SJCRH30 (cell line): ENCODE measurements around the gene GFOD1. TPM values are rescaled to one million over a fixed set of nuclear protein-coding genes. Genes with fewer than 3 reads are reported as not detected.
A peak's percentile ranks its signal among the peaks of the same experiment; 100 is the strongest.

ENCODE experiments used
- DNase-seq, 2 experiments: peaks; one replicate each; pipeline ENCODE4 v3.0.0-alpha.2; 2015 to 2020
- H3K27ac ChIP-seq: fragments of 250-450 bp; sonication (Bioruptor Pico); 2 replicates; pipeline ENCODE4 v1.5.1; 2020; ENCODE audit warnings: mild to moderate bottlenecking, moderate library complexity
- H3K27me3 ChIP-seq: fragments of 250-450 bp; sonication (Bioruptor Pico); 2 replicates; pipeline ENCODE4 v1.5.1; 2020; ENCODE audit warnings: mild to moderate bottlenecking, moderate library complexity
- H3K36me3 ChIP-seq: fragments of 250-450 bp; sonication (Bioruptor Pico); 2 replicates; pipeline ENCODE4 v1.5.1; 2020; ENCODE audit warnings: mild to moderate bottlenecking, moderate library complexity
- H3K4me1 ChIP-seq: fragments of 250-450 bp; sonication (Bioruptor Pico); 2 replicates; pipeline ENCODE4 v1.5.1; 2020; ENCODE audit warnings: mild to moderate bottlenecking, moderate library complexity
- H3K4me3 ChIP-seq: fragments of 250-450 bp; sonication (Bioruptor Pico); 2 replicates; pipeline ENCODE4 v1.5.1; 2020; ENCODE audit warnings: mild to moderate bottlenecking, moderate library complexity
- H3K9me3 ChIP-seq: fragments of 250-450 bp; sonication (Bioruptor Pico); replicated peaks from 2 replicates; pipeline ENCODE4 v1.5.1; 2020; ENCODE audit warnings: mild to moderate bottlenecking, moderate library complexity
- total RNA-seq: library from RNA; depleted of rRNA; stranded (reverse); fragments of >200 nt; shearing (Covaris generic); gene quantifications from 2 replicates; pipeline ENCODE4 v1.2.3, GENCODE V29; 2014; rRNA removed

GFOD1 gene, protein sequence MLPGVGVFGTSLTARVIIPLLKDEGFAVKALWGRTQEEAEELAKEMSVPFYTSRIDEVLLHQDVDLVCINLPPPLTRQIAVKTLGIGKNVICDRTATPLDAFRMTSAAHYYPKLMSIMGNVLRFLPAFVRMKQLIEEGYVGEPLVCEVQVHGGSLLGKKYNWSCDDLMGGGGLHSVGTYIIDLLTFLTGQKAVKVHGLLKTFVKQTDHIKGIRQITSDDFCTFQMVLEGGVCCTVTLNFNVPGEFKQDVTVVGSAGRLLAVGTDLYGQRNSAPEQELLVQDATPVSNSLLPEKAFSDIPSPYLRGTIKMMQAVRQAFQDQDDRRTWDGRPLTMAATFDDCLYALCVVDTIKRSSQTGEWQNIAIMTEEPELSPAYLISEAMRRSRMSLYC
- total RNA-seq, result 1.7 and 2.9 TPM in 2 replicates

DNA sequence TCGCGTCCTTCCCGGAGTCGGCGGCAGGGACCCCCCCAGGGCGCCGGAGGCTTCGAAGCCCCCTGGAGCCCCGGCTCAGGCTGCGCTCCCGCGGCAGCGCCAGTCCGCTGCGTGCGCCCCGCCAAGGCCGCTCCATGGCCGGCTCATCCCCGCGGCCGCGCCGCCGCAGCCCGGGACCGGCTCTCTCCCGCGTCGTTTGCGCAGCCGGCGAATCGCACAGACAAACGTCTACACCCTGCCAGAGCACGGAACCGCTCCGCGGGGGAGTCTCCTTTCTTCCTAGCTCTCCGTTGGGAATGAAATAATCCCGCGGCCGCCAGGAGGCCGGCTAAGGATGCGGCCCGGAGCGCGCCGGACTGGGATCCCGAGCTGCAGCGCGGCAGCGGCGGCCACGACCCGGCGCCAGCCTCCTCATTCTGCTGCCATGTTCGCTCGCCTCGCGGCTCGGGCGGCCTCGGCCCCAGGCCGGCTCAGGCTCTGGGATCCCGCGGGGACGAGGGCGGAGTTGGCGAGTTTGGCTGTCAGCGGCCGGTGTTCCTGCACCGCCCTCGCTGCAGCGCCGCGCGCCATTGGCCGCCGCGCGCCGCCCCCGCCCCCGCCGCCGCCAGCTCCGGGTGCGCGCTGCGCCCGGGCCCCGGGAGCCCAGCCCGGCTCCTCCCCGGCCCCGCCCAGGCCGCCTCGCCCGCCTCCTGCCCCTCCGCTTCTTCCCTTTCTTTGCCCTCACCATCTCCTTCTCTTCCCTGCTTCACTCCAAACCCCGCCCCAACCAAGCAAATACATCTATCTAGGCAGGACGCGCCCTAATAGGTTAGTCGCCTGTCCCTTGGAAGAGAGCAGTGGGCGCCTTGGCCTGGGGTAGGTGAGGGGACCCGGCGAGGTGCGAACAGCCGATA is at the start of gene GFOD1:
Gene GFOD1 (minus strand): TSS at position 479 of the 893 bp plus-strand sequence. CDS start 710 bp downstream, outside the sequence.
- H3K27ac ChIP-seq, result no peak within 1 kb of the TSS; the same call in 1 of the 2 replicates
- H3K4me1 ChIP-seq, result no peaks in the 10 kb centered on the region
- no peaks in the 10 kb centered on the region for H3K9me3 ChIP-seq
- H3K27me3 ChIP-seq, result no peaks in the 10 kb centered on the region
- H3K36me3 ChIP-seq, result no peaks in the 10 kb centered on the region
- DNase-seq, result peak; percentile 75 to 77
- peak within 1 kb of the TSS; percentile 73 for H3K4me3 ChIP-seq

DNA sequence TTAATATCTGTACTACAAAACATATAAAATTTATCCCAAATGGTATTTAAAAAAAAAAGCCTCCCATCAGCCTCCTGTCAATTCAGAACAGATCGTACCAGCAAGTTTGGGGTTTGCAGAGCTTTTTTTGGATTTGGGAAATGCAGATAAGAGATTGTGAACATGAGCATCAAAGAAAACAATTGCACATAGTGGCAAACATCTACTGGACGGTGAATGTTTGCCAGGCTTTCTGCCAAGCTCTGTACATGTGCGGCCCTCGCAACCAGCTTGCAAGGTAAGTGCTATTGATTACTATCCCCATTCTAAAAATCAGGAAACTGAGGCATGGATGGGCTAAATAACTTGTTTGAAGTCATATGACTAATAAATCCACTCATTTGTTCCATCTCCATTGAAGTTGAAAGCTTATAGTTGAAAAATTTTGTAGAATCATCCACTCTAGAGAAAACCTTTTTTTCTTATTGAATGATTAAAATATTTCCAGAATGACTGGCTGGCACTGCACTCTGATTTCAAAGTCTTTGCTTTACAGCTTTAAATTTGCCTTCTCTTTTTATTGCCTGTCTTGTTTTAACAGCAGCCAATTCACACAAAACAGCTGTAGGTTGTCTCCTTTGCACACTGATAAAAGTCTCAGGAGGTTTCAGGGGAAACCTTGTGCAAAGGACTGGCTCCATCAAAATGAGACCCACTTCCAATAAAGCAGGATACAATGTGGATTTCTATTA is 49.6 kb upstream of the GFOD1 start:
- Histone ChIP-seq H3K4me3 (no peak overlapping the region), H3K36me3 (no peaks in the 10 kb centered on the region), H3K9me3 (no peaks in the 10 kb centered on the region), H3K27me3 (no peaks in the 10 kb centered on the region), H3K27ac (no peak overlapping the region), H3K4me1 (no peaks in the 10 kb centered on the region)
- no peak for DNase-seq

DNA sequence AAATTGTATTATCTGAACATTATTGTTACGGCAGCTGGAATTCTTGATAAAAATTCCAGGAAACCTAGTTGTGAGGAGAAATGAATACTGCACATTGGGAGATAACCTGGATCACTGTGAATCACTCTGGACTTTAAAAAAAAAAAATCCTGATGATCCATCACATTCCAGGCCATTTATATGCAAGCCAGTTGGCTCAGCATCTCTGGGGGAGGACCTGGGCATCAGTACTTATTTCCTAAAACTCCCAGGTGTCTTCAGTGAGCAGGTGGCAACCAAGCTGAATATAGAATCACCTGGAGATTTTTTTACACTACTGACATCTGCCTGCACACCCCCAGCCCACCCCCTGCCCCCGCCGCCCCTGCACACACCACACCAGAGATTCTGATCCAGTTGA is 47.9 kb upstream of the GFOD1 start:
- no peak overlapping the region for H3K4me3 ChIP-seq
- H3K27me3 ChIP-seq, result no peaks in the 10 kb centered on the region
- H3K4me1 ChIP-seq, result no peaks in the 10 kb centered on the region
- H3K36me3 ChIP-seq, result no peaks in the 10 kb centered on the region
- H3K27ac ChIP-seq, result no peak overlapping the region
- DNase-seq, result no peak
- H3K9me3 ChIP-seq, result no peaks in the 10 kb centered on the region

DNA sequence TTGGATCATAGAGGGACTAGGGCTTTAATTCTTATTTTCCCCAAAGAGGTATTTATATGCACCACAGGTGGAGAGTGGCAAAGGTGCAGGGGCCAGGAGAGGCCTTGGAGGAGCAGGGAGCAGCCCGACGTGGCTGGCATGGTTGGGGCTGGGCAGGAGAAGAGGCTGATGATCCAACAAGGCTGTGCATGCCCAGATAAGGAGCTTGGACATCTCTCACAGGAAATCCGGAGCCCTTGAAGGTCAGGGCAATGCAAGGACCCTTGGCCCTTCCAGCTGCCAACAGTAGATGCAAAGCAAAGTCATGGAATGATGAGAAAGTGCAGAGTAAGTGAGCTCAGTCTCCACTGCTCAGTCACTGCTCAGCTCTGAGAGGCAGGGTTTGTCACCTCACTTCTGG is 47.1 kb upstream of the GFOD1 start:
- Histone ChIP-seq H3K4me1 (no peaks in the 10 kb centered on the region), H3K9me3 (no peaks in the 10 kb centered on the region), H3K27ac (no peak overlapping the region), H3K27me3 (no peaks in the 10 kb centered on the region), H3K4me3 (no peak overlapping the region), H3K36me3 (no peaks in the 10 kb centered on the region)
- DNase-seq, result no peak

DNA sequence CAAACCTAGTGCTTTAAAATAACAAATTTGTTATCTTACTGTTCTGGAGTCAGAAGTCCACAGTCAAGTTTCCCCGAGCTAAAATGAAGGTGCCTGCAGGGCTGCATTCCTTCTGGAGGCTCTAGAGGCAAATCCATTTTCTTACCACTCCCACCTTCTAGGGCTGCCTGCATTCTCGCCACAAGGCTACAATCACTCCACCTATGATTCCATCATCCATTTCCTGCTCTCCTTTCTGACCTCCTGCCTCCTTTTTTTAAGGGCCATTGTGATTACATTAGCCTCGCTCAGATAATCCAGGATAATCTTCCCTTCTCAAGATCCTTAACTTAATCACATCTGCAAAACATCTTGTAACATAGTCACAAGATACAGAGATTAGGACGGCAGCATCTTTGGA is 44.6 kb upstream of the GFOD1 start:
- no peak for DNase-seq
- H3K36me3 ChIP-seq, result no peaks in the 10 kb centered on the region

DNA sequence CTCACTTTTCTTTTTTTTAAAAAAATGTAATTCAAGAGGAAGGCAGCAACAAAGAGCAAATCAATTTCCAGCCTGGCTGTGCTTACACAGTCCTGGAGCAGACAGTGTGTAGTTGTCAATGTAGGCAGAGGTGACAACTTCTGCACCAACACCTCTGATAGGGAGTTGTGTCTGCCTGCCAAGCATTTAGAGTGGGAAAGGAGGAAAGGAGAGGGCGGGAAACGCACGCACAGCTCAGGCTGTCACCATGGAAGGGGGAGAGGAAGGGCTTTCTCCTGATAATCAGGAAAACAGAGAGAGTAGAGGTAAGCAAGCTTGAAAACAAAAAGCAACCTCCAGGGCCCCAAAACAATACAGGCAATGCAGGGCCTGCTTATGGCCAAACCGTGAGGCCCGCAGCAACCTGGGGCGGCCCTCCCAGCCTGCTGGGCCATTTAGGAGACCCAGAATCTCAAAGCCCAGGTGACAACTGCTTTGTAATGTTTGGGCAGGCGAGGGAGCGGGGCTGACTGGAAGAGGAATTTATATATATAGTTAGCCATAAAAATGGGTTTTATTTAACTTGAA is 41.5 kb upstream of the GFOD1 start:
- Histone ChIP-seq H3K27ac (no peak overlapping the region), H3K27me3 (no peaks in the 10 kb centered on the region), H3K4me1 (no peaks in the 10 kb centered on the region), H3K4me3 (no peak overlapping the region), H3K36me3 (no peaks in the 10 kb centered on the region), H3K9me3 (no peaks in the 10 kb centered on the region)
- DNase-seq, result no peak

More for the DNA sequence above, 44.6 kb upstream of the GFOD1 start:
- Histone ChIP-seq H3K4me1 (no peaks in the 10 kb centered on the region), H3K9me3 (no peaks in the 10 kb centered on the region), H3K4me3 (no peak overlapping the region), H3K27ac (no peak overlapping the region), H3K27me3 (no peaks in the 10 kb centered on the region)

DNA sequence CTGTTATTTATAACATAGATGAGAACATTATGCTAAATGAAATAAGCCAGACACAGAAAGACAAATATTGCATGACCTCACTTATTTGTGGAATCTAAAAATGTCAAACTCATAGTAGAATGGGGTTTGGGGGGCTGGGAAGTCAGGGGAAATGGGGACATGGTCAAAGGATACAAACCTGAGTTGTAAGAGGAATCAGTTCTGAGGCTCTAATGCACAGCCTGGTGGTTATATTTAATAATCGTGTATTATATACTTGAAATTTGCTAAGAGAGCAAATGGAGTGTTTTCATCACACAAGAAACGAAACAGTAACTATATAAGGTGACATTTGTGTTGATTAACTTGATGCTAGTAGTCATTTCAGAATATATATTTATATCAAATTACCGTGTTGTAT is 40.8 kb upstream of the GFOD1 start:
- no peak for DNase-seq
- no peaks in the 10 kb centered on the region for H3K36me3 ChIP-seq
- no peaks in the 10 kb centered on the region for H3K27me3 ChIP-seq
- no peak overlapping the region for H3K27ac ChIP-seq
- no peaks in the 10 kb centered on the region for H3K9me3 ChIP-seq
- no peaks in the 10 kb centered on the region for H3K4me1 ChIP-seq
- H3K4me3 ChIP-seq, result no peak overlapping the region

DNA sequence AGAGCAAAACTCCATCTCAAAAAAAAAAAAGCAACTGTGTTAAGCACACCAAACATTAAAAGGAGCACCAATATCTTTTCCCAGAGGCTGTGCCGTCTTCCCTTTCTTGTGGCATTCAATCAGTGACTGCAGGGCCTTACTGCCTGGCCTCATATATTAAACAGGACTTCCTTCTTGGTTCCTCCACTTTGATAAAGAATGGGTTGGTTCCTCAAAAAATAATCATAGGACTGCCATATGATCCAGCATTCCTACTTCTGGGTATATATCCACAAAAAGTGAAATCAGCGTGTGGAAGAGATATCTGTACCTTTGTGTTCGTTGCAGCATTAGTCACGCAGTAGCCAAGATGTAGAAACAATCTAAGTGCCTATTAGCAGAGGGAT is 40.3 kb upstream of the GFOD1 start:
- no peaks in the 10 kb centered on the region for H3K4me1 ChIP-seq
- no peak overlapping the region for H3K4me3 ChIP-seq
- no peak for DNase-seq
- no peaks in the 10 kb centered on the region for H3K27me3 ChIP-seq
- H3K27ac ChIP-seq, result no peak overlapping the region
- no peaks in the 10 kb centered on the region for H3K9me3 ChIP-seq
- no peaks in the 10 kb centered on the region for H3K36me3 ChIP-seq

DNA sequence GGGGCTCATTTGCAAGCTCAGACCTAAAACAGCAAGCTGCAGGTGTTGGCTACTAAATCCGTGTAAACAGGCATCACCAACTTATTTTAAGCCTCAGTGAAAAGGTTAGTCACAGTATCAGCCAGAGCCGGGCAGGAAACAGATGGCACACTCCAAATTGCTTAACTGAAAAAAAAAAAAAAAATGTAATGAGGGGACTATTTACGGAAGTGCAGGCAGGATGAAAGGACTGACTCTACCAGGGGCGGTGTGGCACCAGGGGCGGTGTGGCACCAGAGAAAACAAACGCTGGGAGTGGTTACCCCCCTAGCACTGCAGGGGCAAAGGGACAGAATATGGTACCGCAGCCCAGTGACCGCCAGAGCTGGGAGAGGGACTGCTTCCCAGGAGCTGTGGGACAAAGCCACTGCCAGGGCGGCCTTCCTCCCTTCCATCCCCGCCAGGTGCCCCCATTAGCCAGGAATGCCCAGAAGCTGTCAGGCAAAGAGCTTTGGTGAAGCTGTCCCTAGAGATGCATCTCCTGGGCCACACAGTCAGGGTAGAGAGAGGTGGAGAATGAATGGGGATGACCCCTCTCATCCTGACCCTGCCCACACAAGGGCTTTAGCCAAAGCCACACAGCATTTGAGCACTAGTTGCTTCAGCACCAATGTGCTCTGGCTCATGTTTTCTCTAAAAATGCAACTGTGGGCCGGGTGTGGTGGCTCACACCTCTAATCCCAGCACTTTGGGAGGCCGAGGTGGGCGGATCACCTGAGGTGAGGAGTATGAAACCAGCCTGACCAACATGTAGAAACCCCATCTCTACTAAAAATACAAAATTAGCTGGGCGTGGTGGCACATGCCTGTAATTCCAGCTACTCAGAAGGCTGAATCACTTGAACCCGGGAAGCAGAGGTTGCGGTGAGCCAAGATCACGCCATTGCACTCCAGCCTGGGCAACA is 39.6 kb upstream of the GFOD1 start:
- Histone ChIP-seq H3K27me3 (no peaks in the 10 kb centered on the region), H3K4me3 (no peak overlapping the region), H3K36me3 (no peaks in the 10 kb centered on the region), H3K4me1 (no peaks in the 10 kb centered on the region), H3K9me3 (no peaks in the 10 kb centered on the region), H3K27ac (no peak overlapping the region)
- DNase-seq, result peak in 1 of 2 experiments; percentile 12

DNA sequence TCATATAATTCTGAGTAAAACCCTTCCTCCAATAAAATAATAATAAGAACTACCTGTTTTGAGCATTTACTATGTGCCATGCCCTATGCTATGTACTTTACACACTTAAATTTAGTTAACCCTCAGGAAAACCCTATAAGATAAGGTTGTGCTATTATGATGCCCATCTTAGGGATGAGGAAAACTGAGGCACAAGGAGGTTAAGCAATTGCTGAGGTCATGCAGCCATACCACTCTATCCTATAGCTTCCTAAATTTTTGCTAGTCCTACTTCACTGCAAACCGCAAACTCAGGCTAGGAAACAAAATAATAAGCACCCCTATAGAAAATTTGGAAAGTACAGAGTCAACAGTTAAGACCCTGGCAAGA is 38.9 kb upstream of the GFOD1 start:
- DNase-seq, result no peak
- Histone ChIP-seq H3K27me3 (no peaks in the 10 kb centered on the region), H3K4me1 (no peaks in the 10 kb centered on the region), H3K9me3 (no peaks in the 10 kb centered on the region), H3K27ac (no peak overlapping the region), H3K36me3 (no peaks in the 10 kb centered on the region), H3K4me3 (no peak overlapping the region)

DNA sequence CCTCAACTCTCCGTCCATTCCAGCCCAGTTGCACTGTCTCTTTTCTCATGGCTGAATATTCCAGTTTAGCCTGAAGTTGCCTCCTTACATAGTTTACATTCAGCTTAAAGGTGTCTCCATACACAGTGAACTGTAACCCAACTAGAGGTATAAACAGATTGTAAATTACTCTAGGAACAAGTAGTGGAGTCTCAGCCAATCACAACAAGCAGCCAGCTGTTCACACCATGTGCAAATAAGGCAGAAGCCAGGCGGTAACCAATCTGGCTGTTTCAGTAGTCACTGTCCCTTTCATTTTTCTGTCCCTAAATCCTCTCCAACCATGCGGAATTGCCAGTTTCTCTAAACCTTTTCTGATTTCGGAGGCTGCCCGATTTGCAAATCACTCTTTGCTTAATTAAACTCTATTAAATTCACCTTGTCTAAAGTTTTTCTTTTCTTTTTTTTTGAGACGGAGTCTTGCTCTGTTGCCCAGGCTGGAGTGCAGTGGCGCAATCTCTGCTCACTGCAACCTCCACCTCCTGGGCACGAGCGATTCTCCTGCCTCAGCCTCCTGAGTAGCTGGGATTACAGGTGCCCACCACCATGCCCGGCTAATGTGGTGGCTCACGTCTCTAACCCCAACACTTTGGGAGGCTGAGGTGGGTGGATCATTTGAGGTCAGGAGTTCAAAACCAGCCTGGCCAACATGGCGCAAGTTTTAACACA is 37.6 kb upstream of the GFOD1 start:
- no peak overlapping the region for H3K27ac ChIP-seq
- H3K36me3 ChIP-seq, result no peaks in the 10 kb centered on the region
- H3K4me1 ChIP-seq, result no peaks in the 10 kb centered on the region
- H3K9me3 ChIP-seq, result no peaks in the 10 kb centered on the region
- no peaks in the 10 kb centered on the region for H3K27me3 ChIP-seq
- no peak overlapping the region for H3K4me3 ChIP-seq
- DNase-seq, result no peak

DNA sequence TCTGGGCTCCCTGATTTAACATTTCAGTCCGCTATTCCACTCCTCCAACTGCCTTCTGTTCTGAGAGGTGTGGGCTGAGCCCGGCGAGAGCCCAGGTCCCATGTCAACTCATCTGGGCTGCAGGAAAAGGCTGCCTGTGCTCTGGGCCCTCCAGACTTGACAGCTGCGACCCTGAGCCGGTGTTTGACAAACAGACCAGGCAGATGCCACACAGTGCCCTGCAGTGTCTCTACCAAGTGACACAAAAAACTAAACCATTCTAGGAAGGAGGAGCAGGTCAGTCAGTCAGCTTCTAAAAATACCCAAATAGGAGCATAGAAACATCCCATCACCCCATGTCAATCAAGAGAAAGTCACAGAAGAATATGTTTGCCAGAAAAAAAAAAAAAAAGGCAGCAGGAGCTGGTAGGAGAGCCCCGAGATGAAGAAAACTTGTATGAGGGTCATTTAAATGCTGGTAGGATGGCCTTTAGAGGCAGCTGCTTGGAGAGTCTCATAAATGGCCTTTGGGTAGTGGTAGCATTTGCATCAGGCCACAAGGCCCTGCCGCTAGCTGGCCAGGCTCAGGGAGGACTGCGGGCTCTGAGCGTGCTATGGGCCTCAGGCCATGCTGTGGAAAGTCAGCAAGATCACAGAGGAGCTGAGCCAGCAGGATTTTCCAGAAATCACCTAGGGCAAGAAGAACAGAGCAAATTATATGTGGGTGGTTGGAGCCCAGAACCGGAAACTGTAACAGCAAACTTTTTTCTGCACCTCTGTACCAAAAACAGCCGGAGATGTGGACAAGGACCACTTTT is 36.6 kb upstream of the GFOD1 start:
- Histone ChIP-seq H3K36me3 (no peaks in the 10 kb centered on the region), H3K4me3 (no peak overlapping the region), H3K4me1 (no peaks in the 10 kb centered on the region), H3K27ac (no peak overlapping the region), H3K27me3 (no peaks in the 10 kb centered on the region), H3K9me3 (no peaks in the 10 kb centered on the region)
- DNase-seq, result no peak

DNA sequence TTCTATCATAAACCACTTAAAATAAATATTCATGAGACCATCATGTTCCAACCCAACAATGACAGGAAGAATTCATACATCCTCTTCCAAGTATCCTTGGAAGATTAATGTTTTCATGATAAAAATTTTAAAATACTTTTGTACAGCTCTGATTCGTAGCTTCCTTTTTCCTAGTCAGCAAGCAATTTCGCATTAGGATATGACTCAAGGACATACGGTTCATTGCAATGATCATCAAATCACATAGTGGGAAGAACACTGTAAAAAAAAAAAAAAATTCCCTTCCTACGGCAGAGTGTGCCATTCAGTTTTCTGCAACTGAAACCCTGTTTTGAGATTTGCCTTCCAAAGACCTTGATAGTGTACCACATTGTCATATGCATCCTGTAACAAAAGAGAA is 35.3 kb upstream of the GFOD1 start:
- Histone ChIP-seq H3K36me3 (no peaks in the 10 kb centered on the region), H3K27ac (no peak overlapping the region), H3K27me3 (no peaks in the 10 kb centered on the region), H3K9me3 (no peaks in the 10 kb centered on the region), H3K4me3 (no peak overlapping the region), H3K4me1 (no peaks in the 10 kb centered on the region)
- no peak for DNase-seq
